ENCODE data around the gene NOXO1.

DNA sequence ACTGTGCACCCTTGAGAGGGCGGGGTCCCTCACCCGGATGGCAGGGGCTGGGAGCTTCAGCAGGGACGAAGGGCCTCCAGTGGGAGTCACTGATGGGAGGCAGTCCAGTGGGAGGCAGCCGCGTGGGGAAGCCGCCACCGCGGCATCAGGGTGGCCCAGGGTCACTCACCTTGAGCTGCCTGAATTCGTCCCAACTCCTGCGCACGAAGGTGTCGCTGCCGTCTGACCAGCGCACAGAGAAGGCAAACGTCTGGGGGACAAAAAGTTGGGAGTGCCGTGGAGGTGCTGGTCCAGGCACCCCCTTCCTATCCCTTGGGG is 540 bp downstream of the NOXO1 start:
- TF ChIP-seq, protein P1, sequence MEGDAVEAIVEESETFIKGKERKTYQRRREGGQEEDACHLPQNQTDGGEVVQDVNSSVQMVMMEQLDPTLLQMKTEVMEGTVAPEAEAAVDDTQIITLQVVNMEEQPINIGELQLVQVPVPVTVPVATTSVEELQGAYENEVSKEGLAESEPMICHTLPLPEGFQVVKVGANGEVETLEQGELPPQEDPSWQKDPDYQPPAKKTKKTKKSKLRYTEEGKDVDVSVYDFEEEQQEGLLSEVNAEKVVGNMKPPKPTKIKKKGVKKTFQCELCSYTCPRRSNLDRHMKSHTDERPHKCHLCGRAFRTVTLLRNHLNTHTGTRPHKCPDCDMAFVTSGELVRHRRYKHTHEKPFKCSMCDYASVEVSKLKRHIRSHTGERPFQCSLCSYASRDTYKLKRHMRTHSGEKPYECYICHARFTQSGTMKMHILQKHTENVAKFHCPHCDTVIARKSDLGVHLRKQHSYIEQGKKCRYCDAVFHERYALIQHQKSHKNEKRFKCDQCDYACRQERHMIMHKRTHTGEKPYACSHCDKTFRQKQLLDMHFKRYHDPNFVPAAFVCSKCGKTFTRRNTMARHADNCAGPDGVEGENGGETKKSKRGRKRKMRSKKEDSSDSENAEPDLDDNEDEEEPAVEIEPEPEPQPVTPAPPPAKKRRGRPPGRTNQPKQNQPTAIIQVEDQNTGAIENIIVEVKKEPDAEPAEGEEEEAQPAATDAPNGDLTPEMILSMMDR (IDR thresholded peaks at IDR 0.05), result no peak
- no peak for TF ChIP-seq POLR2A (IDR thresholded peaks at IDR 0.05)

All from upper lobe of left lung (tissue), 4 donors.